Endothelial cell of umbilical vein (primary cell): ENCODE data around the gene PARD3B. TPM values are rescaled to one million over a fixed set of nuclear protein-coding genes. Genes with fewer than 3 reads are reported as not detected.
"Not testable (repeated sequence)": the region's sequence is repeated elsewhere in the genome, so short reads cannot be mapped to it uniquely, and the experiment has no call there.

Experiments used
- BruUV-seq: library from RNA; stranded (reverse); fragments of 400-500 nt; replicated peaks from 2 replicates; lab custom pipeline; 2021; lab: Mats Ljungman, UMichigan
- CTCF ChIA-PET: fragments of 300-600, 350-600 bp; sonication (Branson Sonifier 250); formaldehyde crosslinking; loops from one replicate; lab custom pipeline; 2021; ENCODE audit warnings: antibody characterized with exemption, inconsistent platforms; lab: Charles Lee
- POLR2A ChIA-PET: fragments of 300-600, 350-600 bp; sonication (Branson Sonifier 250); formaldehyde crosslinking; loops from one replicate; lab custom pipeline; 2021; ENCODE audit warnings: antibody characterized with exemption, inconsistent platforms; lab: Charles Lee
- DNase-seq: peaks from one replicate; pipeline ENCODE4 v3.0.0-alpha.2; 2011; ENCODE audit warnings: low read depth, low spot score
- FAIRE-seq: peaks from 2 replicates; lab custom pipeline; 2011; peaks lifted over from hg19 to GRCh38; lab: Jason Lieb, UNC
- H2AFZ ChIP-seq: 2 replicates; pipeline ENCODE4 v1.6.0; 2012; ENCODE audit warnings: low read depth, low read length, control low read depth, inconsistent platforms
- H3K27ac ChIP-seq: 2 replicates; pipeline ENCODE4 v1.5.1; 2011; ENCODE audit warnings: low read depth, mild to moderate bottlenecking, control low read depth, low read length, moderate library complexity; ENCODE audit not compliant: insufficient read depth
- H3K27me3 ChIP-seq, 2 experiments: 2 replicates each; pipeline versions ENCODE4 v1.6.0 to v1.6.1; 2011; ENCODE audit warnings: low read length in 2 of 2, mixed read lengths in 1 of 2; ENCODE audit not compliant: control insufficient read depth in 2 of 2, insufficient read depth in 2 of 2
- H3K36me3 ChIP-seq, 2 experiments: 2 replicates in 1 of 2; 3 replicates in 1 of 2; pipeline ENCODE4 v1.5.1; 2011; ENCODE audit warnings: low read length in 2 of 2, mild to moderate bottlenecking in 1 of 2, moderate library complexity in 1 of 2; ENCODE audit not compliant: control insufficient read depth in 2 of 2, insufficient read depth in 2 of 2; ENCODE audit errors: extremely low read depth in 1 of 2
- H3K4me1 ChIP-seq: 3 replicates; pipeline ENCODE4 v1.5.1; 2011; ENCODE audit warnings: mild to moderate bottlenecking, low read length; ENCODE audit not compliant: control insufficient read depth, insufficient read depth; ENCODE audit errors: extremely low read depth
- H3K4me2 ChIP-seq: 2 replicates; pipeline ENCODE4 v1.6.1; 2011; ENCODE audit warnings: low read length, control low read depth, mixed read lengths; ENCODE audit not compliant: insufficient read depth
- H3K4me3 ChIP-seq, 3 experiments: fragments of 200-600 bp in 1 of 3; sonication (generic), shearing (Covaris generic) in 1 of 3; replicated peaks in 1 of 3; 2 replicates each; pipeline ENCODE4 v1.5.1; 2011 to 2016; ENCODE audit warnings: control low read depth in 3 of 3, low read length in 3 of 3, mild to moderate bottlenecking in 2 of 3, inconsistent platforms in 1 of 3, low read depth in 1 of 3, moderate library complexity in 1 of 3; ENCODE audit not compliant: insufficient read depth in 1 of 3
- H3K79me2 ChIP-seq: 2 replicates; pipeline ENCODE4 v1.6.0; 2012; ENCODE audit warnings: low read length, inconsistent platforms; ENCODE audit not compliant: control insufficient read depth, insufficient read depth
- H3K9ac ChIP-seq: replicated peaks from 2 replicates; pipeline ENCODE3; 2011; ENCODE audit warnings: low read length, control low read depth; ENCODE audit not compliant: insufficient read depth; ENCODE audit errors: extremely low read depth
- H3K9me1 ChIP-seq: replicated peaks from 3 replicates; pipeline ENCODE4 v1.6.0; 2011; ENCODE audit warnings: mild to moderate bottlenecking, low read length; ENCODE audit not compliant: control insufficient read depth, insufficient read depth; ENCODE audit errors: extremely low read depth
- H3K9me3 ChIP-seq: replicated peaks from 2 replicates; pipeline ENCODE4 v1.5.1; 2012; ENCODE audit warnings: low read length, inconsistent platforms; ENCODE audit not compliant: control insufficient read depth, insufficient read depth
- H4K20me1 ChIP-seq: replicated peaks from 2 replicates; pipeline ENCODE3; 2011; ENCODE audit warnings: mild to moderate bottlenecking, low read length; ENCODE audit not compliant: control insufficient read depth, insufficient read depth; ENCODE audit errors: extremely low read depth
- CTCF ChIP-seq, 2 donors: IDR thresholded peaks; 1 replicate in 1 of 2; 2 replicates in 1 of 2; pipeline ENCODE4 v1.5.1; 2011; ENCODE audit warnings: low read length in 2 of 2, mild to moderate bottlenecking in 2 of 2, moderate library complexity in 2 of 2, control low read depth in 1 of 2, inconsistent platforms in 1 of 2, low read depth in 1 of 2; ENCODE audit not compliant: insufficient read depth in 1 of 2; ENCODE audit errors: extremely low read depth in 1 of 2
- EZH2 ChIP-seq: IDR thresholded peaks from 2 replicates; pipeline ENCODE4 v1.6.1; 2012; ENCODE audit warnings: borderline replicate concordance, low read depth, mild to moderate bottlenecking, moderate library complexity, low read length, inconsistent platforms; ENCODE audit not compliant: severe bottlenecking
- FOS ChIP-seq: IDR thresholded peaks from 2 replicates; pipeline ENCODE4 v1.6.1; 2011; ENCODE audit warnings: mild to moderate bottlenecking, low read length, moderate library complexity, borderline replicate concordance; ENCODE audit not compliant: insufficient read depth
- GATA2 ChIP-seq: IDR thresholded peaks from 2 replicates; pipeline ENCODE4 v1.7.0; 2011; ENCODE audit warnings: low read depth, mild to moderate bottlenecking, moderate library complexity, mixed read lengths, low read length; ENCODE audit not compliant: insufficient read length, insufficient read depth
- JUN ChIP-seq: IDR thresholded peaks from 2 replicates; pipeline ENCODE4 v1.6.1; 2011; ENCODE audit warnings: borderline replicate concordance, low read depth; ENCODE audit not compliant: insufficient read length, insufficient read depth
- MAX ChIP-seq: IDR thresholded peaks from 2 replicates; pipeline ENCODE4 v1.6.1; 2011; ENCODE audit not compliant: insufficient read depth, insufficient read length
- MYC ChIP-seq: IDR thresholded peaks from one replicate; pipeline ENCODE4 v1.6.1; 2011; ENCODE audit warnings: mild to moderate bottlenecking, low read depth, low read length
- POLR2AphosphoS5 ChIP-seq: IDR thresholded peaks from 2 replicates; pipeline ENCODE4 v1.6.1; 2012; ENCODE audit warnings: low read depth, mild to moderate bottlenecking, control low read depth, low read length, moderate library complexity; ENCODE audit not compliant: insufficient read depth
- dilution Hi-C: fragments of 300-500 bp; cut with MboI; formaldehyde crosslinking; loops from one replicate; pipeline ENCODE4 v1.15.0; 2019; ENCODE audit warnings: low sequenced_read_pairs; ENCODE audit not compliant: extremely low pct_ligation_motif_present
- intact Hi-C: fragments of 100-400 bp; cut with micrococcal nuclease; formaldehyde crosslinking; loops from one replicate; pipeline ENCODE4 v1.10.0; 2022
- polyA plus RNA-seq, 4 experiments: library from polyadenylated mRNA; depleted of rRNA in 3 of 4; stranded (reverse) in 3 of 4; unstranded in 1 of 4; fragments of >200 nt; gene quantifications; 2 replicates each; pipeline versions ENCODE4 v1.2.1 to v1.2.3, GENCODE V29; 2011 to 2012; ENCODE audit warnings: missing spikeins in 1 of 4
- total RNA-seq: library from RNA; stranded (reverse); gene quantifications from 2 replicates; pipeline ENCODE4 v1.2.3, GENCODE V29; 2021

PARD3B gene
- total and polyA plus RNA-seq, 2 donors (not counting 3 experiments of a cell fraction or from before 2014, with no cell fraction given): 2.2 to 30.9 TPM

- Histone ChIP-seq H3K4me3 (no peak overlapping the region), H3K79me2 (peaks cover 2% of the 10 kb centered on the region), H2AFZ (no peak overlapping the region), H3K27ac (no peak overlapping the region), H3K9me1 (no peaks in the 10 kb centered on the region), H3K36me3 (no peaks in the 10 kb centered on the region), H4K20me1 (no peaks in the 10 kb centered on the region), H3K9ac (no peak overlapping the region), H3K9me3 (no peaks in the 10 kb centered on the region), H3K4me2 (no peak overlapping the region), H3K27me3 (no peaks in the 10 kb centered on the region), H3K4me1 (no peaks in the 10 kb centered on the region)
- dilution Hi-C loops: no loop called here
- ChIA-PET CTCF (interaction anchor here (1.3 kb wide), 1 partner anchor 22 kb away, joined by 4 read pairs; no protein-coding TSS in a partner anchor), POLR2A (no interaction called here)
- DNase-seq (no peak), FAIRE-seq (no peak)
- intact Hi-C loops: no loop called here
- no TSS peak for BruUV-seq
- TF ChIP-seq MYC (no peak), CTCF (IDR thresholded peaks at IDR 0.05; ENCODE audit: extremely low read depth in 1 of 2, insufficient read depth in 1 of 2, low read depth in 1 of 2, low read length in 2 of 2) (no peak), POLR2AphosphoS5 (no peak), MAX (no peak), GATA2 (no peak), JUN (no peak), FOS (no peak), EZH2 (no peak)
Observed at GRCh38 chr2:204557604-204558003, 12.3 kb downstream of the PARD3B start.

- CTCF ChIA-PET, H3K4me2 ChIP-seq, H3K4me3 ChIP-seq, intact Hi-C loops, H2AFZ ChIP-seq, dilution Hi-C loops, H3K9me3 ChIP-seq, BruUV-seq, H4K20me1 ChIP-seq, H3K36me3 ChIP-seq, H3K4me1 ChIP-seq, H3K9ac ChIP-seq, H3K9me1 ChIP-seq, POLR2A ChIA-PET, FAIRE-seq, H3K27ac ChIP-seq, DNase-seq, H3K27me3 ChIP-seq, H3K79me2 ChIP-seq: not testable (repeated sequence)
Observed at GRCh38 chr2:204559358-204559757, 14.1 kb downstream of the PARD3B start.
